Activated CD4-positive, alpha-beta T cell treated with anti-CD3 and anti-CD28 coated beads, Interleukin-2, amount 50 U/mL, for 24 hours (primary cell): Measurements from ENCODE around the gene ZNF280B.
A peak's percentile ranks its signal among the peaks of the same experiment; 100 is the strongest.
"Not testable (repeated sequence)": the region's sequence is repeated elsewhere in the genome, so short reads cannot be mapped to it uniquely, and the experiment has no call there.

Source experiments
- DNase-seq, 2 donors: peaks; one replicate each; pipeline ENCODE4 v3.0.0-alpha.2; 2020; ENCODE audit warnings: low read depth in 1 of 2, low spot score in 1 of 2

The ZNF280B gene

GRCh38 chr22:22464541-22465054, 43.9 kb downstream of the ZNF280B start:
- DNase-seq = no peak

DNA sequence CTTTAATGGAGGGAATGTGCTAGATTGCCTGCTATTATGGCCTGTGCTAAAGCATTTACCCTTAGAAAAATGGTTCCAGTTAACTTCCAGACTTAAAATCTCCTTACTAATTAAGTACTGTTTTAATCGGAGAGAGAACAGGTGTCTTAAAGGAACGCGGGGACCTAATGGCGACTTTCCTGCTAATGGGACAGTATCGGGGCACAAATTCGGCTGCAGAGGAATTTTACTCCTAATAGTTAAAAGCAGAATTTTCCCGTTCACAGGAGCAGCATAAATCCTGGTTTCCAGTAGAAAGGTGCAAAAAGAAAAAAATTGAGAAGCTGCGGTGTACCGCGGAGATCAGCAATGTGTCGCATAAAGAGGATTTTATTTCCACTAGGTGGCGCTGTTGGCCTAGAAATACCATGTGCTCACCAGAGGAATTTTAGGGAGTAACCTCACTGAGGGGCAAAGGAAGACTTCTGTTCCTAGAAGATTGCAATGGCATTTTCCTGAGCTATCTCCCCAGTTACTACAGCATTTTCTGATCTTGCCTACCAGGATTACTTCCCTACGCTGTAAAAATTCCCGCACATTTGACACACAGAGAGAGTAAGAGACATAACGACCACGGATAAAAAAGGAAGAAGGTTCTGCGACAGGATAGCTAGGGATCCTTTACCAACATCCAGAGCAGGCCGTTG, 44.5 kb downstream of the ZNF280B start:
- DNase-seq = peak; percentile 8 to 61

DNA sequence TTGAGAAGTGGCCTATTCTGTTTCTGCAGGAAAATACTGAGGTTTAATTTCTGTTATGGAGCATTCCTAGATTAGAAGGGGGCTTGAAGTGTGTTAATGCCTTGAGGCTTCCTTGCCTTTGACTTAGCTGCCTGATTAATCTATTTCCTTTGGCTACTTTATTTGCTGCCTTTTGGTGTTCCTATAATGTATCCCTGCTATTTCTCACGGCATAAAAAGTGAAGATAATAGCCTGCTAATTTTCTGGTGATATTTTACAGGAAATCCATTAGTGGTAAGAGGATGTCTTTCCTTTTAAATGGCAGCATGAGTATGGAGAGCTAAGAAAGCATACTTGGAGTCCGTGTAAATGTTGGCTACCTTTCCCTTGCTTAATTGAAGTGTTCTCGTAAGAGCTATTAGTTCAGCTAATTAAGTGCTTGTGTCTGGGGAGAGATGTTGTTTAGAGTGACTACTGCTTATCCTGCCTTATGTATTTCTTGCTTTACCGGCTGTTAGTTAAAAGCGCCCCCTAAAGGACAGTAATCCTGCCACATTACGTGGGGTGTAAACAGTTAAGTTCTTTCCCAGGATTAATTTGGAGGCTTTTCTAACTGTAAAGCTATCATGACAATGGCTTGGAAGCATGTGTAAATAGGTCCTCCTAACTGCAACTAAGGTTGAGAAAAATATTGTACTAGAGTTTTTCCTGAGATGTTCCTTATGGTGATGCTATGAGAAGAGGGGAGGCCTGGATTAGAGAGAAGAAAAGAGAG, 45.6 kb downstream of the ZNF280B start:
- no peak for DNase-seq

GRCh38 chr22:22461583-22461982, 47.0 kb downstream of the ZNF280B start:
- DNase-seq = no peak

GRCh38 chr22:22461111-22461510, 47.4 kb downstream of the ZNF280B start:
- no peak for DNase-seq

- DNase-seq = no peak
Observed at GRCh38 chr22:22460635-22461034, 47.9 kb downstream of the ZNF280B start.

- DNase-seq = no peak
Observed at GRCh38 chr22:22460060-22460459, 48.5 kb downstream of the ZNF280B start.

DNA sequence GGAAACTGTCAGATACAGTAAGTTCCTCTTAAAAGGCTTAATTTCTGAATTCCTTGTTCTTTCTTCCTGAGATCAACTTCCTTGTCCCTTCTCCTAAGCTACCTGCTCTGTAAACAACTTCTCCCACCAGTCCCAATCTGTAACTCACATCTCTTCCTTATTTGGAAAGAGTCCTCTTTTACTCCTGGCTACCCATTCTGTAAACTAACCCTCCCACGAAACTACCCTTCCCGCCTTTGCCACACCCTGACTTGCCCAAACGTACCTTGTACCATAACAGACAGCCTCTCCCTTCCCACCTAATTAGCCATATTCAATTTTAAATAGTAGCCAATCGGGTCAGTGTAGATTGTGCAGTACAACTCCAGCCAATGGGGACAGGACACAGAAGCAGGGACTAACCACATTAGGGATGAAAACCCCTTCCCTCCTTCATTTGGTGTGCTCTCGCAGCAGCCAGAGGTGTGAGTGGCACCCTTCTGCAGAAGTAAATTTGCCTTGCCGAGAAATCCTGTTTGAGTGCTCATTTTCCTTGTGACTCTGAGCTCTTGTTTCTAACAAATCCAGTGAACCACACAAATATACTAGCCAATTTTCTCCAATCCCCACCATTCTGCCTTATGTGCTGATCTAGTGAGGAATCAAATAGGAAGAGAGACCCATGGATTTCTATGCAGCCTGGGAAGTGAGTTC, 49.5 kb downstream of the ZNF280B start:
- no peak for DNase-seq

- no peak for DNase-seq
Observed at GRCh38 chr22:22458387-22458786, 50.2 kb downstream of the ZNF280B start.

- DNase-seq = no peak
Observed at GRCh38 chr22:22454997-22455396, 53.5 kb downstream of the ZNF280B start.

DNA sequence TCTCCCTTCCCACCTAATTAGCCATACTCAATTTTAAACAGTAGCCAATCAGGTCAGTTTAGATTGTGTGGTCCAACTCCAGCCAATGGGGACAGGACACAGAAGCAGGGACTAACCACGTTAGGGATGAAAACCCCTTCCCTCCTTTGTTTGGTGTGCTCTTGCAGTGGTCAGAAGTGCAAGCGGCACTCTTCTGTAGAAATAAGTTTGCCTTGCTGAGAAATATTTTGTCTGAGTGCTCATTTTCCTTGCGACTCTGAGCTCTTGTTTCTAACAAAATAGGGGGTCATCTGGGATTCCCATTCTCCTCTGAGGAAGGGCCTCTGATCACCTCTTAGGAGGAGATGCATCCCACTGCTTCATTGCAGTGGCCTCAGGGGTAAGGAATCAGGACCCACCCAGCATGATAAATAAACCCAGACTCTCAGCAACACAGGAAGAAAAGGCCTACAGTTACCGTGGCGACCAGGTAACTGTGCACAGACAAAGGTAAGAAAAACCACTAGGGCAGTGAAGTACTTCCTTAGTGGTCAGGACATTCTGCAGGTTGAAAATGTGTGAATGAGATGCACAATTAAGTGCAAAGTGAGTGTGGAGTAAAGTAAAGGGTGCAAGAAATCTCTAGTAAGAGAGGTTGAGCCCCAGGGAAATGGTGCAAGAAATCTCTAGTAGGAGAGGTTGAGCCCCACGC, 55.4 kb downstream of the ZNF280B start:
- DNase-seq = no peak

GRCh38 chr22:22452211-22452610, 56.3 kb downstream of the ZNF280B start:
- DNase-seq = no peak

DNA sequence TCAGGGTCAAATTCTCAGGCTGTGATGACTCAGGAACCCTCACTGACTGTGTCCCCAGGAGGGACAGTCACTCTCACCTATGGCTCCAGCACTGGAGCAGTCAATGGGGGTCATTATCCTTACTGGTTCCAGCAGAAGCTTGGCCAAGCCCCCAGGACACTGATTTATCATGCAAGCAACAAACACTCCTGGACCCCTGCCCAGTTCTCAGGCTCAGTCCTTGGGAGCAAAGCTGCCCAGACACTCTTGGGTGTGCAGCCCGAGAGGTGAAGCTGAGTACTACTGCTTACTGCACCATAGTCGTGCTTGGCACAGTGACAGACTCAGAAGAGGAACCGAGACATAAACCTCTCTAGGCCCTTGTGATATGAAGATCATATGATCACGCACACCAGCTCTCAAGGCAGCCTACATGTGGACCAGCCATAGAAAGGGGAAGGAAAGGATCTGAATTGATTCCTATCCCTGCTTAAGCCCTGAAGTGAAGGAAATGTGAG, 58.2 kb downstream of the ZNF280B start:
- DNase-seq = no peak

DNA sequence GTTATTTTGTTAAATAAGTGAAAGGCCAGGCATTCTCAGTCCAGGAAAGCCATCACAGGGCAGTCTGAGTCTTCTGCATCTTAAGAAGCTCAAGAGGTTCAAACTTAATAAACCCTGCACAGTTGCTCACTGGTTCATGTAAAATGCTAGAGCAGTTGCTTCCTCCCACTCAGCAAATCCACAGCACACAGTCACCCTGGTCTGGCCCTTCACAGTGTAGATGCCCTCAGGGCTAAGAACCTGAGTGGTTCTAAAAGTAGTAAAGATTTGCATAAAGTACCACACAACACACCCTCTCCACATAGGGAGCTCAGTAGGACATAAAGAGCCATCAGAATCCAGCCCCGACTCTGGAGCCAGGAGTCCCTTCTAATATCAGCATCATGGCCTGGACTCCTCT, 58.7 kb downstream of the ZNF280B start:
- no peak for DNase-seq

DNA sequence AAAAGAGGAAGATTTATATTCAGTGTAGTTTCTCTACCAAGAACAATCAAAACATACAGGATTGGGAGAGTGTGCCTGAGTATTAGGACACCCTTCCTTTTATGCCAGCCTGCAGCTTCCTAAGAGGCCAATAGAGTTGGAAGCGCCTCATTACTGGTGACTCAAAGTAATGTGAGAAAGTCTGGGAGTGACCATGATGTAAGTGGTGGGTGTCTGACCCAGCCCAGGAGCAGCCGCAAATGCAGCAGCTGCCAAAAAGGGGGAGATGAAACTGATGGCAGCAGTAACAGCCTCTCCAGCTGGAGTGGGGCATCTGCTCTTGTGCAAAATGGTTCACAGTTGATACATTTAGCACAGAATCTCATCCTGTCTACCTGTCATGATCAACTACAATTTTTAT, 62.0 kb downstream of the ZNF280B start:
- DNase-seq = no peak

- DNase-seq = not testable (repeated sequence)
Observed at GRCh38 chr22:22444007-22444589, 64.4 kb downstream of the ZNF280B start.

- DNase-seq = no peak
Observed at GRCh38 chr22:22442928-22443709, 65.4 kb downstream of the ZNF280B start.

GRCh38 chr22:22441626-22442025, 66.9 kb downstream of the ZNF280B start:
- not testable (repeated sequence) for DNase-seq

DNA sequence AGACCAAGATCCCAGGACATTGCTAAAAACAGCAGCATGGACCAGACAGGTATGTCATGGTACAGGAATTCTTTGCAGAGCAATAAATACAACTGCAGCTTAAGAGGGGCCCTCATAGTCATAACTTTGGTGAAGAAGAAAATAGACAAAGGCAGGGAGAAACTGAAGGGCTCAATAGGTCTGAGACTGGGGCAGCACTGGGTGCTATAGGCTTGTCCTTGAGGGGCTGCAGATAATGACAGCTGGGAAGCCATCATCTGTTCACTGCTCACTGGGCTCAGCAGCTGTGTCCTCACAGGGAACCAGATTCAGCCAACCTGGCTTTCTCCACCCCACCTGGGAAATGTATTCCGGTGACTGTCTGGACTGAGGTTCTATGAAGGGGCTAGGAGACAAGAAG, 68.4 kb downstream of the ZNF280B start:
- DNase-seq = no peak
